ENCODE results near the gene DUSP15. TPM values are rescaled to one million over a fixed set of nuclear protein-coding genes. Genes with fewer than 3 reads are reported as not detected.

Gene DUSP15
- total RNA-seq, 1 experiment from 2014 or later = not detected

DNA sequence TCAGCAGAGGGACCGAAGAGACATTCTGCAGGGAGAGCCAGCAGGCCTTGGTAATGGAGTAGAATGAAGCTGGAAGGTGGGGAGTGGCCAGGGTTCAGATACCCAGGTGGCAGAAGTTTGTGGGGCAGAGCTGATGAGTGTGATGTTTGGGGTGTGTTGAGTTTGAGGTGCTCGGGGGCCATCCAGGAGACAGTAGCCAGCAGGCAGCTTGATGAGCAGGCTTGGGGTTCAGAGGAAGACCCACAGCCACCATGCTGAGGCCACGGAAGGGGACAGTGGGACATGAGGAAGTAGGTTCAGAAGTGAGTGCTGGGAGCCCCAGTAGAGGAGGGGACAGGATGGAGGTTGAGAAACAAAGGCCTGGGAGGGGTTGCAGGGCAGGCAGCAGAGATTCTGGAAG lies 13.8 kb downstream of the DUSP15 start:
- ChIA-PET POLR2A (interaction anchor here (0.5 kb wide), 1 partner anchor 17 kb away, joined by 6 read pairs; no protein-coding TSS in a partner anchor), CTCF (interaction anchor here (3.3 kb wide), 1 partner anchor 174 kb away, joined by 13 read pairs; no protein-coding TSS in a partner anchor)

DNA sequence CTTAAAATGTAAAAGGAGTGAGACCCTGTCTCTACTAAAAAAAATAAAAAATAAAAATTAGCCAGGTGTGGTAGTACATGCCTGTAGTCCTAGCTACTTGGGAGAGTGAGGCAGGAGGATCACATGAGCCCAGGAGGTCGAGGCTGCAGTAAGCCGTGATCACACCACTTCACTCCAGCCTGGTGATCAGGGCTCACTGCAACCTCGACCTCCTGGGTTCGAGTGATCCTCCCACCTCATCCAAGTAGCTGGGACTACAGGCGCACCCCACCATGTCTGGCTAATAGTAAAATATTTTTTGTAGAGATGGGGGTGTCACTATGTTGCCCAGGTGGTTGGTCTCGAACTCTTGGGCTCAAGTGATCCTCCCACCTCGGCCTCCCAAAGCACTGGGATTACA lies 16.8 kb downstream of the DUSP15 start:
- Histone ChIP-seq H4K20me1 (ENCODE audit: insufficient read depth) (no peaks in the 10 kb centered on the region), H3K9me2 (ENCODE audit: insufficient read depth) (no peaks in the 10 kb centered on the region), H3K4me2 (ENCODE audit: low read length) (no peak overlapping the region), H3K27ac (ENCODE audit: low read depth, low read length) (no peak overlapping the region), H3K79me2 (ENCODE audit: insufficient read depth, low read length) (no peaks in the 10 kb centered on the region), H3K36me3 (ENCODE audit: control insufficient read depth in 1 of 2, insufficient read depth in 2 of 2, low read length in 2 of 2) (no peaks in the 10 kb centered on the region), H2AFZ (ENCODE audit: low read depth, low read length, poor library complexity, severe bottlenecking) (no peak overlapping the region), H3K9ac (ENCODE audit: low read length) (no peak overlapping the region), H3K4me1 (ENCODE audit: control insufficient read depth in 1 of 2, insufficient read depth in 2 of 2, low read length in 2 of 2) (no peaks in the 10 kb centered on the region), H3K27me3 (ENCODE audit: insufficient read depth, low read length) (no peaks in the 10 kb centered on the region; the same call in 1 of the 2 replicates), H3K4me3 (replicated peaks in 1 of 2; ENCODE audit: low read depth in 1 of 2, low read length in 2 of 2) (no peak overlapping the region), H3K9me3 (ENCODE audit: control insufficient read depth in 1 of 2, insufficient read depth in 1 of 2, low read depth in 1 of 2, low read length in 2 of 2) (no peaks in the 10 kb centered on the region)
- ChIA-PET POLR2A (interaction anchor here (0.7 to 1.2 kb wide), 3 partner anchors 155 to 721 kb away, joined by 3 to 4 read pairs (median 3); no protein-coding TSS in a partner anchor), CTCF (interaction anchor here (0.6 to 3.3 kb wide), 22 partner anchors 8 to 801 kb away, joined by 3 to 44 read pairs (median 6); partner anchors contain the start of gene PDRG1), RAD21 (ENCODE audit: low non-redundant PET in 1 of 2, low total read pairs in 2 of 2, uncharacterized antibody in 2 of 2, unreplicated experiment in 2 of 2) (interaction anchor here (0.6 to 1.3 kb wide), 6 partner anchors 66 to 793 kb away, joined by 3 to 14 read pairs (median 4); partner anchors contain the start of gene PDRG1 (in 2 of the 2))
- no TSS peak for BruUV-seq (replicated peaks)
- intact Hi-C loops (cut with micrococcal nuclease) = loop anchor here (5.0 kb wide), 1 partner anchor 799 kb away; no protein-coding TSS in a partner anchor
- DNase-seq (ENCODE audit: low read depth, low spot score) (no peak), ATAC-seq (no peak)
- TF ChIP-seq CEBPB (IDR thresholded peaks at IDR 0.05; ENCODE audit: low read depth) (no peak), CBX3 (IDR thresholded peaks at IDR 0.05; ENCODE audit: low read depth) (no peak), POLR2A (IDR thresholded peaks at IDR 0.05; ENCODE audit: borderline replicate concordance, extremely low read depth, insufficient read depth, insufficient read length) (no peak), FOSL1 (IDR thresholded peaks at IDR 0.05; ENCODE audit: low read depth) (no peak), JUND (IDR thresholded peaks at IDR 0.05) (no peak), EGR1 (IDR thresholded peaks at IDR 0.05; ENCODE audit: low read depth) (no peak), ELF1 (IDR thresholded peaks at IDR 0.05; ENCODE audit: borderline replicate concordance, low read depth) (no peak), TCF7L2 (IDR thresholded peaks at IDR 0.05; ENCODE audit: borderline replicate concordance, extremely low read depth, insufficient read depth, insufficient read length) (no peak)
- TF ChIP-seq, protein P1, sequence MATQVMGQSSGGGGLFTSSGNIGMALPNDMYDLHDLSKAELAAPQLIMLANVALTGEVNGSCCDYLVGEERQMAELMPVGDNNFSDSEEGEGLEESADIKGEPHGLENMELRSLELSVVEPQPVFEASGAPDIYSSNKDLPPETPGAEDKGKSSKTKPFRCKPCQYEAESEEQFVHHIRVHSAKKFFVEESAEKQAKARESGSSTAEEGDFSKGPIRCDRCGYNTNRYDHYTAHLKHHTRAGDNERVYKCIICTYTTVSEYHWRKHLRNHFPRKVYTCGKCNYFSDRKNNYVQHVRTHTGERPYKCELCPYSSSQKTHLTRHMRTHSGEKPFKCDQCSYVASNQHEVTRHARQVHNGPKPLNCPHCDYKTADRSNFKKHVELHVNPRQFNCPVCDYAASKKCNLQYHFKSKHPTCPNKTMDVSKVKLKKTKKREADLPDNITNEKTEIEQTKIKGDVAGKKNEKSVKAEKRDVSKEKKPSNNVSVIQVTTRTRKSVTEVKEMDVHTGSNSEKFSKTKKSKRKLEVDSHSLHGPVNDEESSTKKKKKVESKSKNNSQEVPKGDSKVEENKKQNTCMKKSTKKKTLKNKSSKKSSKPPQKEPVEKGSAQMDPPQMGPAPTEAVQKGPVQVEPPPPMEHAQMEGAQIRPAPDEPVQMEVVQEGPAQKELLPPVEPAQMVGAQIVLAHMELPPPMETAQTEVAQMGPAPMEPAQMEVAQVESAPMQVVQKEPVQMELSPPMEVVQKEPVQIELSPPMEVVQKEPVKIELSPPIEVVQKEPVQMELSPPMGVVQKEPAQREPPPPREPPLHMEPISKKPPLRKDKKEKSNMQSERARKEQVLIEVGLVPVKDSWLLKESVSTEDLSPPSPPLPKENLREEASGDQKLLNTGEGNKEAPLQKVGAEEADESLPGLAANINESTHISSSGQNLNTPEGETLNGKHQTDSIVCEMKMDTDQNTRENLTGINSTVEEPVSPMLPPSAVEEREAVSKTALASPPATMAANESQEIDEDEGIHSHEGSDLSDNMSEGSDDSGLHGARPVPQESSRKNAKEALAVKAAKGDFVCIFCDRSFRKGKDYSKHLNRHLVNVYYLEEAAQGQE (IDR thresholded peaks at IDR 0.05; ENCODE audit: low read depth) = no peak
- TF ChIP-seq, protein P2, sequence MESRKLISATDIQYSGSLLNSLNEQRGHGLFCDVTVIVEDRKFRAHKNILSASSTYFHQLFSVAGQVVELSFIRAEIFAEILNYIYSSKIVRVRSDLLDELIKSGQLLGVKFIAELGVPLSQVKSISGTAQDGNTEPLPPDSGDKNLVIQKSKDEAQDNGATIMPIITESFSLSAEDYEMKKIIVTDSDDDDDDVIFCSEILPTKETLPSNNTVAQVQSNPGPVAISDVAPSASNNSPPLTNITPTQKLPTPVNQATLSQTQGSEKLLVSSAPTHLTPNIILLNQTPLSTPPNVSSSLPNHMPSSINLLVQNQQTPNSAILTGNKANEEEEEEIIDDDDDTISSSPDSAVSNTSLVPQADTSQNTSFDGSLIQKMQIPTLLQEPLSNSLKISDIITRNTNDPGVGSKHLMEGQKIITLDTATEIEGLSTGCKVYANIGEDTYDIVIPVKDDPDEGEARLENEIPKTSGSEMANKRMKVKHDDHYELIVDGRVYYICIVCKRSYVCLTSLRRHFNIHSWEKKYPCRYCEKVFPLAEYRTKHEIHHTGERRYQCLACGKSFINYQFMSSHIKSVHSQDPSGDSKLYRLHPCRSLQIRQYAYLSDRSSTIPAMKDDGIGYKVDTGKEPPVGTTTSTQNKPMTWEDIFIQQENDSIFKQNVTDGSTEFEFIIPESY (IDR thresholded peaks at IDR 0.05; ENCODE audit: extremely low read depth, insufficient replicate concordance, low read length) = no peak
- TF ChIP-seq, protein P3, sequence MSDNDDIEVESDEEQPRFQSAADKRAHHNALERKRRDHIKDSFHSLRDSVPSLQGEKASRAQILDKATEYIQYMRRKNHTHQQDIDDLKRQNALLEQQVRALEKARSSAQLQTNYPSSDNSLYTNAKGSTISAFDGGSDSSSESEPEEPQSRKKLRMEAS (IDR thresholded peaks at IDR 0.05) = no peak

More for the DNA sequence above, 13.8 kb downstream of the DUSP15 start:
- RAD21 ChIA-PET (ENCODE audit: low non-redundant PET in 1 of 2, low total read pairs in 2 of 2, uncharacterized antibody in 2 of 2, unreplicated experiment in 2 of 2) = no interaction called here
- H3K4me3 ChIP-seq (replicated peaks in 1 of 2; ENCODE audit: low read depth in 1 of 2, low read length in 2 of 2) = no peak overlapping the region
- H3K36me3 ChIP-seq (ENCODE audit: control insufficient read depth in 1 of 2, insufficient read depth in 2 of 2, low read length in 2 of 2) = no peaks in the 10 kb centered on the region
- no peak overlapping the region for H3K27ac ChIP-seq (ENCODE audit: low read depth, low read length)
- BruUV-seq (replicated peaks) = no TSS peak
- H3K79me2 ChIP-seq (ENCODE audit: insufficient read depth, low read length) = no peaks in the 10 kb centered on the region
- ATAC-seq (no peak), DNase-seq (ENCODE audit: low read depth, low spot score) (no peak)
- no peak overlapping the region for H2AFZ ChIP-seq (ENCODE audit: low read depth, low read length, poor library complexity, severe bottlenecking)
- TF ChIP-seq JUND (IDR thresholded peaks at IDR 0.05) = no peak
- no peak overlapping the region for H3K9ac ChIP-seq (ENCODE audit: low read length)
- no peaks in the 10 kb centered on the region for H4K20me1 ChIP-seq (ENCODE audit: insufficient read depth)
- H3K27me3 ChIP-seq (ENCODE audit: insufficient read depth, low read length) = no peaks in the 10 kb centered on the region; the same call in 1 of the 2 replicates
- no peaks in the 10 kb centered on the region for H3K9me2 ChIP-seq (ENCODE audit: insufficient read depth)
- no peak overlapping the region for H3K4me2 ChIP-seq (ENCODE audit: low read length)
- intact Hi-C loops (cut with micrococcal nuclease) = no loop called here
- H3K9me3 ChIP-seq (ENCODE audit: control insufficient read depth in 1 of 2, insufficient read depth in 1 of 2, low read depth in 1 of 2, low read length in 2 of 2) = no peaks in the 10 kb centered on the region
- H3K4me1 ChIP-seq (ENCODE audit: control insufficient read depth in 1 of 2, insufficient read depth in 2 of 2, low read length in 2 of 2) = peaks cover 10 to 15% of the 10 kb centered on the region in 2 experiments; a peak in 3 of 4 replicates
